SK-N-SH treated with all-trans-retinoic acid at 6 μM for 48 hours (cell line): Measurements from ENCODE around the gene RIC1.

Experiments used
- ATAC-seq: fragments of 200-7000 bp; cut with Tn5 transposase; 3 replicates; pipeline ENCODE4 v1.9.1; 2020; ENCODE audit warnings: mild to moderate bottlenecking, moderate library complexity
- ARNTL ChIP-seq: fragments of 450-650 bp; formaldehyde crosslinking; IDR thresholded peaks from 2 replicates; pipeline ENCODE4 v1.5.0; 2020; ENCODE audit warnings: low read depth, mild to moderate bottlenecking, moderate library complexity, borderline replicate concordance
- BACH2 ChIP-seq: fragments of 250-450 bp; sonication (Bioruptor Pico); IDR thresholded peaks from 2 replicates; pipeline ENCODE4 v1.9.0; 2021; ENCODE audit warnings: mild to moderate bottlenecking, borderline replicate concordance
- CSDC2 ChIP-seq: fragments of 250-450 bp; sonication (Bioruptor Pico); IDR thresholded peaks from 2 replicates; pipeline ENCODE4 v1.5.0; 2020; ENCODE audit warnings: mild to moderate bottlenecking, moderate library complexity
- CSRNP3 ChIP-seq: fragments of 250-450 bp; sonication (Bioruptor Pico); IDR thresholded peaks from 2 replicates; pipeline ENCODE4 v1.5.1; 2021; ENCODE audit warnings: mild to moderate bottlenecking, moderate library complexity
- ESRRG ChIP-seq: fragments of 250-450 bp; sonication (Bioruptor Pico); IDR thresholded peaks from 2 replicates; pipeline ENCODE4 v1.6.1; 2021; ENCODE audit warnings: mild to moderate bottlenecking
- GLIS3 ChIP-seq: fragments of 250-450 bp; sonication (Bioruptor Pico); IDR thresholded peaks from 2 replicates; pipeline ENCODE4 v1.5.0; 2020; ENCODE audit warnings: mild to moderate bottlenecking, moderate library complexity
- ISL1 ChIP-seq: fragments of 250-450 bp; sonication (Bioruptor Pico); IDR thresholded peaks from 2 replicates; pipeline ENCODE4 v2.1.2; 2022; ENCODE audit warnings: mild to moderate bottlenecking, moderate library complexity
- OSR1 ChIP-seq: fragments of 250-450 bp; sonication (Bioruptor Pico); IDR thresholded peaks from 2 replicates; pipeline ENCODE4 v1.8.0; 2022; ENCODE audit warnings: moderate library complexity, mild to moderate bottlenecking, inconsistent platforms
- PATZ1 ChIP-seq: fragments of 250-450 bp; sonication (Bioruptor Pico); IDR thresholded peaks from 2 replicates; pipeline ENCODE4 v1.8.0; 2020; ENCODE audit warnings: mild to moderate bottlenecking, moderate library complexity, borderline replicate concordance
- PPARA ChIP-seq: fragments of 250-450 bp; sonication (Bioruptor Pico); IDR thresholded peaks from 2 replicates; pipeline ENCODE4 v1.5.0; 2020; ENCODE audit warnings: mild to moderate bottlenecking, borderline replicate concordance
- RARB ChIP-seq: fragments of 250-450 bp; sonication (Bioruptor Pico); IDR thresholded peaks from 2 replicates; pipeline ENCODE4 v1.8.0; 2021; ENCODE audit warnings: mild to moderate bottlenecking, moderate library complexity
- TCF4 ChIP-seq: fragments of 250-450 bp; sonication (Bioruptor Pico); IDR thresholded peaks from 2 replicates; pipeline ENCODE4 v1.8.0; 2021; ENCODE audit warnings: mild to moderate bottlenecking, moderate library complexity, borderline replicate concordance
- TOX ChIP-seq: fragments of 250-450 bp; sonication (Bioruptor Pico); IDR thresholded peaks from 2 replicates; pipeline ENCODE4 v1.8.0; 2021; ENCODE audit warnings: mild to moderate bottlenecking, moderate library complexity, borderline replicate concordance
- ZC3H10 ChIP-seq: fragments of 250-450 bp; sonication (Bioruptor Pico); IDR thresholded peaks from 2 replicates; pipeline ENCODE4 v1.5.1; 2021; ENCODE audit warnings: mild to moderate bottlenecking, moderate library complexity
- ZFP3 ChIP-seq: fragments of 250-450 bp; sonication (Bioruptor Pico); IDR thresholded peaks from 2 replicates; pipeline ENCODE4 v1.5.0; 2020; ENCODE audit warnings: mild to moderate bottlenecking, moderate library complexity
- ZFP30 ChIP-seq: fragments of 450-650 bp; formaldehyde crosslinking; IDR thresholded peaks from 2 replicates; pipeline ENCODE4 v1.5.0; 2022; ENCODE audit warnings: mild to moderate bottlenecking, moderate library complexity
- ZNF565 ChIP-seq: fragments of 450-650 bp; formaldehyde crosslinking; conservative IDR thresholded peaks from 2 replicates; pipeline ENCODE4 v1.5.0; 2020; ENCODE audit warnings: low read depth, mild to moderate bottlenecking, moderate library complexity
- ZNF70 ChIP-seq: fragments of 450-650 bp; formaldehyde crosslinking; IDR thresholded peaks from 2 replicates; pipeline ENCODE4 v1.5.0; 2020; ENCODE audit warnings: mild to moderate bottlenecking, moderate library complexity
- ZNF8 ChIP-seq: fragments of 450-650 bp; formaldehyde crosslinking; IDR thresholded peaks from 2 replicates; pipeline ENCODE4 v1.5.0; 2020; ENCODE audit warnings: mild to moderate bottlenecking, moderate library complexity
- TF ChIP-seq, protein P1 (sequence below): fragments of 250-450 bp; sonication (Bioruptor Pico); IDR thresholded peaks from 2 replicates; pipeline ENCODE4 v1.8.0; 2021; ENCODE audit warnings: low read depth, mild to moderate bottlenecking, moderate library complexity, borderline replicate concordance

The RIC1 gene

GRCh38 chr9:5760338-5760737 is 131.4 kb downstream of the RIC1 start:
- ATAC-seq: no peak
- TF ChIP-seq ISL1 (CRISPR knock-in tag) (no peak), PATZ1 (CRISPR knock-in tag) (no peak), TCF4 (CRISPR knock-in tag) (no peak)
- TF ChIP-seq, all 23 proteins: peak for 0

- TF ChIP-seq TCF4 (CRISPR knock-in tag): no peak
- no peak for TF ChIP-seq ISL1 (CRISPR knock-in tag)
- no peak for TF ChIP-seq ZNF70 (CRISPR knock-in tag)
- no peak for TF ChIP-seq ZC3H10
- no peak for TF ChIP-seq ESRRG
- TF ChIP-seq RARB (CRISPR knock-in tag): no peak
- TF ChIP-seq, protein P1, sequence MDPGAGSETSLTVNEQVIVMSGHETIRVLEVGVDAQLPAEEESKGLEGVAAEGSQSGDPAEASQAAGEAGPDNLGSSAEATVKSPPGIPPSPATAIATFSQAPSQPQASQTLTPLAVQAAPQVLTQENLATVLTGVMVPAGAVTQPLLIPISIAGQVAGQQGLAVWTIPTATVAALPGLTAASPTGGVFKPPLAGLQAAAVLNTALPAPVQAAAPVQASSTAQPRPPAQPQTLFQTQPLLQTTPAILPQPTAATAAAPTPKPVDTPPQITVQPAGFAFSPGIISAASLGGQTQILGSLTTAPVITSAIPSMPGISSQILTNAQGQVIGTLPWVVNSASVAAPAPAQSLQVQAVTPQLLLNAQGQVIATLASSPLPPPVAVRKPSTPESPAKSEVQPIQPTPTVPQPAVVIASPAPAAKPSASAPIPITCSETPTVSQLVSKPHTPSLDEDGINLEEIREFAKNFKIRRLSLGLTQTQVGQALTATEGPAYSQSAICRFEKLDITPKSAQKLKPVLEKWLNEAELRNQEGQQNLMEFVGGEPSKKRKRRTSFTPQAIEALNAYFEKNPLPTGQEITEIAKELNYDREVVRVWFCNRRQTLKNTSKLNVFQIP (CRISPR knock-in tag): no peak
- no peak for TF ChIP-seq ZFP30 (CRISPR knock-in tag)
- no peak for TF ChIP-seq OSR1 (CRISPR knock-in tag)
- TF ChIP-seq TOX (CRISPR knock-in tag): no peak
- TF ChIP-seq BACH2: no peak
- TF ChIP-seq ZFP3 (CRISPR knock-in tag): no peak
- TF ChIP-seq ARNTL (CRISPR knock-in tag): no peak
- no peak for TF ChIP-seq ZNF565 (CRISPR knock-in tag)
- no peak for ATAC-seq
These were observed 133.5 kb downstream of the RIC1 start for GRCh38 chr9:5762421-5762820.

- no peak for TF ChIP-seq GLIS3
- TF ChIP-seq ZNF8 (CRISPR knock-in tag): no peak
- TF ChIP-seq ZFP3 (CRISPR knock-in tag): no peak
- no peak for TF ChIP-seq ARNTL (CRISPR knock-in tag)
- TF ChIP-seq ZNF70 (CRISPR knock-in tag): no peak
- no peak for TF ChIP-seq TCF4 (CRISPR knock-in tag)
- TF ChIP-seq CSRNP3 (CRISPR knock-in tag): no peak
- no peak for TF ChIP-seq ISL1 (CRISPR knock-in tag)
- no peak for TF ChIP-seq ZNF565 (CRISPR knock-in tag)
- TF ChIP-seq ZFP30 (CRISPR knock-in tag): no peak
- TF ChIP-seq, all 23 proteins: peak for 0
- peak; percentile 36; the same call in 1 of the 3 replicates for ATAC-seq
These were observed 135.4 kb downstream of the RIC1 start for GRCh38 chr9:5764130-5764868.

DNA sequence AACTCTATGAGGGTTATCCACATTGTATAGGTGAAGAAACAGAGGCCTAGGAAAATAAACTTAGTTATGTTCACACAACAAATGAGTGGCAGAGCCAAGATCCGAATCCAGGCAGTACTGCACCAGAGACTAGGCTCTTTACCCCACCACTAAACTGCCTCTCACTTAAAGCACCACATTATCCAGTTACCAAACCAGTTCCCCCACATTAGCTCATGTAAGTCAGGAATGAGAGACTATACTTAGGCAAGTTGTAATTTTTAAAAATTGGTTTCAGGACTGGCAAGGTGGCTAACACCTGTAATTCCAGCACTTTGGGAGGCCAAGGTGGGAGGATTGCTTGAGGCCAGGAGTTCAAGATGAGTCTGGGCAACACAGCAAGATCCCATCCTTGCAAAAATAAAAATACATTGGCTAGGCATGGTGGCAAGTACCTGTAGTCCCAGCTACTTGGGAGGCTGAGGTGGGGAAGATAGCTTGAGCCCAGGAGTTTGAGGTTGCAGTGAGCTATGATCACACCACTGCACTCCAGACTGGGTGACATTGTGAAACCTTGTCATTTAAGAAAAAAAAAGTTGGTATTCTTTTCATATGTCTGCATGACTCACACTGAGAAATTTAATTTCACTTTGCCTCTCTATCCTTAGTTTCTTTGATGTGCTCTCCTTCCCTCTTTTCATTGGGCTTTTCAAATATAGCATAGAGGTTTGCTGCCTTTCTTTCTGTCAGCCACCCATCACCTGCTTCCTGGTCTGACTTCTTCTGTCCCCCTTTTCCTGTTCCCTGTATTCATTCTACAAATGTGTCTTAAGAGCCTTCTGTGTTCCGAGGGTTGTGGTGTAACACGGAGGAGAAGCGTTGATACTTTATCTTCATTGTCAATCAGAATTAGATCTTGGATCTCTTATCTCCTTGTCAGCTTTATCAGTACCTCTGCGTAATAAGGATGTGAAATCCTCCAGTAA is 139.3 kb downstream of the RIC1 start:
- TF ChIP-seq PPARA (CRISPR knock-in tag) (no peak), BACH2 (no peak), CSDC2 (CRISPR knock-in tag) (no peak), PATZ1 (CRISPR knock-in tag) (no peak), ESRRG (no peak)
- peak; percentile 26; the same call in 1 of the 3 replicates for ATAC-seq
